Heart left ventricle (tissue), 16 donors: ENCODE data around the gene MYBPC2. TPM values are rescaled to one million over a fixed set of nuclear protein-coding genes. Genes with fewer than 3 reads are reported as not detected.

ENCODE experiments used
- ATAC-seq, 4 donors: fragments of 200-7000 bp; cut with Tn5 transposase; one replicate each; pipeline ENCODE4 v1.9.1; 2020 to 2022; ENCODE audit warnings: moderate library complexity in 4 of 4, mild to moderate bottlenecking in 3 of 4, moderate number of reproducible peaks in 1 of 4
- DNase-seq, 5 donors: peaks; one replicate each; pipeline ENCODE4 v3.0.0-alpha.2; 2020
- H3K27ac ChIP-seq, 12 donors: fragments of 200-600 bp; sonication (generic) in 4 of 12; one replicate each; pipeline versions ENCODE4 v1.5.0 to v1.8.0; 2016 to 2022; ENCODE audit warnings: mild to moderate bottlenecking in 2 of 12
- H3K27me3 ChIP-seq, 9 donors: fragments of 200-600 bp; sonication (generic) in 2 of 9; one replicate each; pipeline versions ENCODE4 v1.5.1 to v1.8.0; 2016 to 2022; ENCODE audit warnings: mild to moderate bottlenecking in 3 of 9
- H3K36me3 ChIP-seq, 9 donors: fragments of 200-600 bp; sonication (generic) in 2 of 9; one replicate each; pipeline versions ENCODE4 v1.5.0 to v1.8.0; 2018 to 2022; ENCODE audit warnings: mild to moderate bottlenecking in 2 of 9
- H3K4me1 ChIP-seq, 12 donors: fragments of 200-600 bp; sonication (generic) in 4 of 12; one replicate each; pipeline versions ENCODE4 v1.5.0 to v1.8.0; 2016 to 2022; ENCODE audit warnings: mild to moderate bottlenecking in 3 of 12
- H3K4me3 ChIP-seq, 12 donors: fragments of 200-600 bp; sonication (generic) in 4 of 12; one replicate each; pipeline versions ENCODE4 v1.5.0 to v1.8.0; 2017 to 2022; ENCODE audit warnings: mild to moderate bottlenecking in 9 of 12, moderate library complexity in 4 of 12
- H3K9me3 ChIP-seq, 12 donors: fragments of 200-600 bp; sonication (generic) in 4 of 12; one replicate each; pipeline versions ENCODE4 v1.5.0 to v1.8.0; 2016 to 2022; ENCODE audit warnings: mild to moderate bottlenecking in 1 of 12
- CTCF ChIP-seq, 12 donors: fragments of 200-600 bp; sonication (generic) in 4 of 12; IDR thresholded peaks; one replicate each; pipeline versions ENCODE4 v1.5.0 to v1.8.0; 2018 to 2022; ENCODE audit warnings: antibody characterized with exemption in 12 of 12, mild to moderate bottlenecking in 5 of 12
- POLR2A ChIP-seq, 2 donors: fragments of 450-650 bp; IDR thresholded peaks; one replicate each; pipeline ENCODE4 v1.6.1; 2017; ENCODE audit warnings: antibody characterized with exemption in 2 of 2, mild to moderate bottlenecking in 2 of 2, moderate library complexity in 2 of 2
- WGBS, 4 donors: extraction: QIAGEN DNeasy Blood & Tissue Kit in 2 of 4; methylation state at CpG; one replicate each; pipeline versions ENCODE4 v1.1.5 to v1.1.7; 2013 to 2018; 5-methylcytosine and 5-hydroxymethylcytosine counted together
- intact Hi-C, 10 donors: fragments of 100-400 bp; cut with DNase I; formaldehyde crosslinking; loops; one replicate each; pipeline versions ENCODE4 v1.11.1 to v1.14.2; 2022
- polyA plus RNA-seq, 2 donors: library from polyadenylated mRNA; stranded (reverse); fragments of 200-250 nt; gene quantifications; one replicate each; pipeline ENCODE4 v1.2.3, GENCODE V29; 2013
- total RNA-seq, 9 donors: library from RNA; depleted of rRNA in 2 of 9; stranded (reverse); fragments of >200 nt in 2 of 9; fragmentation: NEBNext Ultra II Directional in 3 of 9; extraction: Animal tissue kit (Norgen Biotek cat#: 25700) in 3 of 9; gene quantifications; one replicate each; pipeline versions ENCODE4 v1.1.0 to v1.2.4, GENCODE V29; 2016 to 2023
- donor health status: ischemic (EF 13 %, LVEDD 7.1; RV severe dilation, severe dysfunction).
- donor health status: healthy with polysubstance abuse.
- donor health status: DM: no; HTN: yes; CAD: no.
- donor health status: DM: no; HTN: no; CAD: no.
- donor health status: ischemic (EF 25% LVEDD 6.9; RV normal size, moderate dysfunction).
- donor health status: ischemic (EF 25% LVEDD 5.7; RV mildly dilated, moderate dysfunction).
- donor health status: healthy.
- donor health status: DM: yes; HTN: yes; CAD: no.
- donor health status: ischemic (EF 35%, LVEDD 5.7; RV mildly dilated, moderate dysfunction).
- donor health status: nonischemic (EF 11% LVEDD 7.7; RV severe dilation, severe dysfunction).
- donor health status: DM: yes; HTN: yes; CAD: no.
- donor health status: PGD.
- donor health status: ischemic (EF 29% LVEDD 5.4; RV normal size, mild dysfunction).
- donor health status: nonischemic (EF 23%, LVEDD 6.1; RV moderate dilation, normal function).

MYBPC2 gene
- total and polyA plus RNA-seq, 11 donors = 0.09 to 0.35 (median 0.28) TPM; not detected in 8

GRCh38 chr19:50508843-50509190 lies 76.1 kb downstream of the MYBPC2 start:
- TF ChIP-seq CTCF (IDR thresholded peaks at IDR 0.05) = no peak
- Histone ChIP-seq H3K27me3 (no peaks in the 10 kb centered on the region), H3K27ac (no peak overlapping the region), H3K9me3 (no peaks in the 10 kb centered on the region), H3K4me3 (no peak overlapping the region), H3K4me1 (peaks cover 0 to 20% (median 8%) of the 10 kb centered on the region in 12 donors), H3K36me3 (peaks cover 0 to 11% (median 0%) of the 10 kb centered on the region in 9 donors)
- intact Hi-C loops = no loop called here
- 72 to 82% (median 78%) methylated on average over 3 of the region's 3 CpGs for WGBS, 4 donors
- no peak for ATAC-seq
- DNase-seq = peak in 1 of 5 donors; percentile 14

- DNase-seq (peak in 1 of 5 donors; percentile 52), ATAC-seq (no peak)
- 73 to 81% (median 77%) methylated on average over 11 of the region's 11 CpGs for WGBS, 4 donors
- TF ChIP-seq CTCF (IDR thresholded peaks at IDR 0.05) (no peak), POLR2A (IDR thresholded peaks at IDR 0.05) (no peak)
- Histone ChIP-seq H3K9me3 (no peaks in the 10 kb centered on the region), H3K27me3 (no peaks in the 10 kb centered on the region), H3K36me3 (peaks cover 0 to 11% (median 0%) of the 10 kb centered on the region in 9 donors), H3K4me1 (peaks cover 0 to 20% (median 8%) of the 10 kb centered on the region in 12 donors), H3K27ac (no peak overlapping the region), H3K4me3 (no peak overlapping the region)
- intact Hi-C loops = no loop called here
These were observed 76.7 kb downstream of the MYBPC2 start for GRCh38 chr19:50509366-50509765.

DNA sequence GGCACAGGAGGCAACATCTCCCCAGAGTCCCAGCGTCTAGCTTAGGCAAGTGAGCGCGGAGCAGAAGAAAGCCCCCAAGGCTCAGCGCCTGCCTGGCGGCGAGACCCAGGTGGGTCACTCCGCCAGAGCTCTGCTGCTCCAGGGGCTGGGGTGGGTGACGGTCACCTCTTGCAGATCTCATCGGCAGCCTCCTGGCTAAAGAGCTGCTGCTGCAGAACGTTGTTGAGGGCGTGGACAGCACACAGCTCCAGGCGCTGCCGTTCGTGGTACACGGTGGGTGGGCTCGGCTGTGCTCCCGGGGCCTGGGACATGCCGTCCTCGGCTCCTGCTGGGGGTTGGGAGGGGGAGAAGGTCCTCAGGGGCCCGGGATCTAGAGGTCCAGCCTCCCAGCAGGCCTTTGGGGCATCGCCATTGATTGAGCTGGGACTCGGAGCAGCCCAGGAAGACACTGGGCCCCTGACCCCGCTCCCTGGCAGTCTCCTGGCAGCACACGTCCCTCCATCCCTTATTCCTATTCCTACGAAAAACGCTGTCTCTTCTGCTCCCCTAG lies 77.5 kb downstream of the MYBPC2 start:
- H3K36me3 ChIP-seq = peaks cover 0 to 11% (median 0%) of the 10 kb centered on the region in 9 donors
- peak overlapping the region in 11 of 12 donors; percentile 50 to 86 (median 73) for H3K27ac ChIP-seq
- peaks cover 0 to 20% (median 8%) of the 10 kb centered on the region in 12 donors for H3K4me1 ChIP-seq
- DNase-seq (peak in 2 of 5 donors; percentile 56 to 57), ATAC-seq (no peak)
- WGBS, 4 donors = 42 to 58% (median 52%) methylated on average over 12 to 26 of the region's 26 CpGs
- intact Hi-C loops = loop anchor here in 6 of 10 donors (2.0 to 10.0 kb wide), 4 partner anchors 33 to 485 kb away; partner anchors contain the start of genes EMC10 (in 3 of the 6), GARIN5A (in 3 of the 6), NR1H2 (in 2 of the 6) and VRK3 (in 1 of the 6)
- peaks cover 0 to 5% (median 0%) of the 10 kb centered on the region in 9 donors for H3K27me3 ChIP-seq
- no peaks in the 10 kb centered on the region for H3K9me3 ChIP-seq
- peak overlapping the region; percentile 42 to 89 (median 74) for H3K4me3 ChIP-seq
- TF ChIP-seq CTCF (IDR thresholded peaks at IDR 0.05) = no peak
- TF ChIP-seq POLR2A (IDR thresholded peaks at IDR 0.05) = no peak

DNA sequence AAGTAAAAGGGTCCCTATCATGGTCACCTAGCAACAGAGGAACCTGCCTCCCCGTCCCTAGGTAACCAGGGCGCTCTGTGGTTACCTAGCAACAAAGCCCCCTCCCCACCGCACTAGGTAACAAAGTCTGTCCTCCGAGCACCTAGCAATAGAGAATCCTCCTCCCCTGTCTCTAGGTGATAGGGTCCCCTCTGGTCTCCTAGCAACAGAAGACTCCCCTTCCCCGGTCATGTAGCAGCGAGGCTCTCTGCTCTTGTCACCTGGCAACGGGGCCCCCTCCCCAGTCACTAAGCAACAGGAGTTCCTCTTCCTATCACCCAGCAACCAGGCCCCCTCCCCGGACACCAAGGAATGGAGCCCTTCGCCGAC lies 78.0 kb downstream of the MYBPC2 start:
- DNase-seq = no peak
- Histone ChIP-seq H3K36me3 (peaks cover 0 to 7% (median 0%) of the 10 kb centered on the region in 9 donors), H3K9me3 (no peaks in the 10 kb centered on the region), H3K27me3 (peaks cover 0 to 8% (median 0%) of the 10 kb centered on the region in 9 donors), H3K27ac (peak overlapping the region; percentile 50 to 86 (median 78)), H3K4me3 (peak overlapping the region; percentile 42 to 89 (median 74)), H3K4me1 (peaks cover 0 to 20% (median 8%) of the 10 kb centered on the region in 12 donors)
- intact Hi-C loops = loop anchor here in 7 of 10 donors (1.0 to 10.0 kb wide), 6 partner anchors 34 to 486 kb away; partner anchors contain the start of genes EMC10 (in 5 of the 7), GARIN5A (in 5 of the 7), NR1H2 (in 2 of the 7) and VRK3 (in 1 of the 7)
- no peak for ATAC-seq
- 4 to 8% (median 4%) methylated on average over 9 to 10 of the region's 10 CpGs for WGBS, 4 donors
- TF ChIP-seq POLR2A (IDR thresholded peaks at IDR 0.05) (no peak), CTCF (IDR thresholded peaks at IDR 0.05) (no peak)
